CD14-positive monocyte (primary cell): ENCODE data around the gene BMX. TPM values are rescaled to one million over a fixed set of nuclear protein-coding genes. Genes with fewer than 3 reads are reported as not detected.

Experiments
- DNase-seq, 3 donors: peaks; one replicate each; pipeline ENCODE4 v3.0.0-alpha.2; 2011 to 2022
- H2AFZ ChIP-seq: 2 replicates; pipeline ENCODE4 v1.6.0; 2012; ENCODE audit warnings: mild to moderate bottlenecking, low read depth, low read length, inconsistent platforms; ENCODE audit not compliant: insufficient read depth, poor library complexity, severe bottlenecking
- H3K27ac ChIP-seq, 2 donors: 1 replicate in 1 of 2; 2 replicates in 1 of 2; pipeline ENCODE4 v1.5.1; 2012 to 2013; ENCODE audit warnings: low read length in 2 of 2, control low read depth in 1 of 2, inconsistent platforms in 1 of 2, low read depth in 1 of 2, mild to moderate bottlenecking in 1 of 2
- H3K27me3 ChIP-seq, 2 donors: one replicate each; pipeline versions ENCODE4 v1.6.0 to v1.6.1; 2011 to 2013; ENCODE audit warnings: low read length in 2 of 2; ENCODE audit not compliant: control insufficient read depth in 2 of 2, insufficient read depth in 2 of 2
- H3K36me3 ChIP-seq, 2 donors: replicated peaks in 1 of 2; 1 replicate in 1 of 2; 2 replicates in 1 of 2; pipeline versions ENCODE4 v1.5.1 to v1.6.1; 2012 to 2013; ENCODE audit warnings: low read length in 2 of 2, control low read depth in 1 of 2, inconsistent platforms in 1 of 2, mild to moderate bottlenecking in 1 of 2; ENCODE audit not compliant: insufficient read depth in 2 of 2, control insufficient read depth in 1 of 2
- H3K4me1 ChIP-seq, 2 donors: 1 replicate in 1 of 2; 2 replicates in 1 of 2; pipeline versions ENCODE4 v1.5.1 to v1.6.1; 2012 to 2013; ENCODE audit warnings: low read length in 2 of 2, control low read depth in 1 of 2, inconsistent platforms in 1 of 2, mild to moderate bottlenecking in 1 of 2, moderate library complexity in 1 of 2; ENCODE audit not compliant: insufficient read depth in 2 of 2, control insufficient read depth in 1 of 2
- H3K4me2 ChIP-seq: replicated peaks from 2 replicates; pipeline ENCODE3; 2012; ENCODE audit warnings: low read length, moderate library complexity, mild to moderate bottlenecking; ENCODE audit not compliant: poor library complexity, severe bottlenecking; ENCODE audit errors: extremely low read depth
- H3K4me3 ChIP-seq, 3 experiments: fragments of 200-600 bp in 1 of 3; sonication (generic) in 1 of 3; replicated peaks in 1 of 3; 1 replicate in 2 of 3; 2 replicates in 1 of 3; pipeline ENCODE4 v1.5.1; 2011 to 2013; ENCODE audit warnings: low read length in 3 of 3, mild to moderate bottlenecking in 3 of 3, control low read depth in 2 of 3, low read depth in 2 of 3, inconsistent platforms in 1 of 3, moderate library complexity in 1 of 3
- H3K79me2 ChIP-seq: 2 replicates; pipeline ENCODE4 v1.6.0; 2012; ENCODE audit warnings: mild to moderate bottlenecking, control low read depth, inconsistent platforms, low read length, moderate library complexity; ENCODE audit not compliant: insufficient read depth
- H3K9ac ChIP-seq: 2 replicates; pipeline ENCODE4 v1.6.0; 2017; ENCODE audit warnings: low read length, mild to moderate bottlenecking; ENCODE audit not compliant: insufficient read depth, poor library complexity, severe bottlenecking
- H3K9me3 ChIP-seq, 2 donors: replicated peaks in 1 of 2; 1 replicate in 1 of 2; 2 replicates in 1 of 2; pipeline versions ENCODE4 v1.5.1 to v1.6.1; 2012 to 2013; ENCODE audit warnings: low read length in 2 of 2, control low read depth in 1 of 2; ENCODE audit not compliant: control insufficient read depth in 1 of 2, insufficient read depth in 1 of 2
- H4K20me1 ChIP-seq: 2 replicates; pipeline ENCODE4 v1.6.0; 2012; ENCODE audit warnings: mild to moderate bottlenecking, low read length, control low read depth, moderate library complexity; ENCODE audit not compliant: insufficient read depth
- H3K27ac Mint-ChIP-seq, 7 donors: one replicate each; pipeline ENCODE4 v1.8.0; 2020; ENCODE audit warnings: mild to moderate bottlenecking in 7 of 7, mixed read lengths in 7 of 7, moderate library complexity in 6 of 7, inconsistent platforms in 2 of 7
- H3K27me3 Mint-ChIP-seq, 3 donors: one replicate each; pipeline ENCODE4 v1.8.0; 2021 to 2022; ENCODE audit warnings: low read depth in 3 of 3, mild to moderate bottlenecking in 3 of 3, mixed read lengths in 3 of 3, moderate library complexity in 3 of 3, inconsistent platforms in 1 of 3
- H3K36me3 Mint-ChIP-seq, 2 donors: one replicate each; pipeline ENCODE4 v1.8.0; 2020; ENCODE audit warnings: mixed read lengths in 2 of 2, inconsistent platforms in 1 of 2, mild to moderate bottlenecking in 1 of 2
- H3K4me1 Mint-ChIP-seq: one replicate; pipeline ENCODE4 v1.8.0; 2020; ENCODE audit warnings: mild to moderate bottlenecking, mixed read lengths
- H3K4me3 Mint-ChIP-seq, 2 donors: one replicate each; pipeline ENCODE4 v1.8.0; 2020; ENCODE audit warnings: mild to moderate bottlenecking in 2 of 2, mixed read lengths in 2 of 2, moderate library complexity in 1 of 2
- H3K9me3 Mint-ChIP-seq, 7 donors: one replicate each; pipeline ENCODE4 v1.8.0; 2020 to 2022; ENCODE audit warnings: mixed read lengths in 7 of 7, mild to moderate bottlenecking in 6 of 7, moderate library complexity in 6 of 7, inconsistent platforms in 2 of 7
- WGBS: methylation state at CpG from one replicate; pipeline ENCODE4 v1.1.5; 2013; ENCODE audit warnings: missing lambda C conversion rate; ENCODE audit not compliant: insufficient coverage; 5-methylcytosine and 5-hydroxymethylcytosine counted together
- intact Hi-C, 2 donors: fragments of 100-400 bp; cut with micrococcal nuclease; formaldehyde crosslinking; loops; one replicate each; pipeline versions ENCODE4 v1.15.0 to v1.15.1; 2023
- polyA plus RNA-seq, 3 donors: library from polyadenylated mRNA; depleted of rRNA in 1 of 3; unstranded in 2 of 3; stranded (reverse) in 1 of 3; fragments of 300-500 nt in 2 of 3; fragments of >200 nt in 1 of 3; fragmentation: Illumina TruSeq in 2 of 3; gene quantifications; 1 replicate in 2 of 3; 2 replicates in 1 of 3; pipeline ENCODE4 v1.2.3, GENCODE V29; 2012 to 2021
- TF ChIP-seq, protein P1 (sequence below): fragments of 200-600 bp; IDR thresholded peaks from one replicate; pipeline ENCODE4 v1.8.0; 2022; ENCODE audit warnings: antibody characterized with exemption, mild to moderate bottlenecking

Gene BMX
- polyA plus RNA-seq, 3 donors = 0.15 to 0.26 (median 0.22) TPM

DNA sequence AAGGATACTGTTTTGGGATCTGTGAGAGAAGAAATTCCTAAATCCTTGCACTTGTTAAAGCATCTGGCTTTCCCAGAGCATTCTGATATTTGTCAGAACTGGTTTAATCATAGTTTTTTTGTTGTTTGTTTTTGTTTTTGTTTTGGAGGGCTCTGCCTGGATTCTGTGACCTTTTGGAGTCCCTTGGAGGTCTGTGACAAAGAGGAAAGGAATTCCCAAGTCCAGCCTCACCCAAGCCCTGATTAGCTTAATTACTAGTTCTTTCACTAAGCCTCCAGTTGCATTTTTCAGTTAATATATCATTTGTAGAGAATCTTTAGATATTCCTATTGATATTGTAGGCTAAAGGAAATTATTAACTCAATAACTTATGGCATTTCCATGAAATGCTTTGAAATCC, 99.4 kb downstream of the BMX start:
- Histone ChIP-seq H3K4me2 (no peak overlapping the region), H4K20me1 (no peaks in the 10 kb centered on the region), H3K27me3 (peaks cover 0 to 70% of the 10 kb centered on the region in 2 donors), H3K4me3 (no peak overlapping the region), H3K79me2 (no peaks in the 10 kb centered on the region), H3K36me3 (no peaks in the 10 kb centered on the region), H3K9me3 (no peaks in the 10 kb centered on the region), H3K4me1 (no peaks in the 10 kb centered on the region), H3K27ac (no peak overlapping the region), H2AFZ (no peak overlapping the region), H3K9ac (no peak overlapping the region)
- intact Hi-C loops = no loop called here
- TF ChIP-seq, protein P1, sequence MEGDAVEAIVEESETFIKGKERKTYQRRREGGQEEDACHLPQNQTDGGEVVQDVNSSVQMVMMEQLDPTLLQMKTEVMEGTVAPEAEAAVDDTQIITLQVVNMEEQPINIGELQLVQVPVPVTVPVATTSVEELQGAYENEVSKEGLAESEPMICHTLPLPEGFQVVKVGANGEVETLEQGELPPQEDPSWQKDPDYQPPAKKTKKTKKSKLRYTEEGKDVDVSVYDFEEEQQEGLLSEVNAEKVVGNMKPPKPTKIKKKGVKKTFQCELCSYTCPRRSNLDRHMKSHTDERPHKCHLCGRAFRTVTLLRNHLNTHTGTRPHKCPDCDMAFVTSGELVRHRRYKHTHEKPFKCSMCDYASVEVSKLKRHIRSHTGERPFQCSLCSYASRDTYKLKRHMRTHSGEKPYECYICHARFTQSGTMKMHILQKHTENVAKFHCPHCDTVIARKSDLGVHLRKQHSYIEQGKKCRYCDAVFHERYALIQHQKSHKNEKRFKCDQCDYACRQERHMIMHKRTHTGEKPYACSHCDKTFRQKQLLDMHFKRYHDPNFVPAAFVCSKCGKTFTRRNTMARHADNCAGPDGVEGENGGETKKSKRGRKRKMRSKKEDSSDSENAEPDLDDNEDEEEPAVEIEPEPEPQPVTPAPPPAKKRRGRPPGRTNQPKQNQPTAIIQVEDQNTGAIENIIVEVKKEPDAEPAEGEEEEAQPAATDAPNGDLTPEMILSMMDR = no peak
- no peak for DNase-seq
- Mint-ChIP-seq H3K27ac (no peak overlapping the region), H3K9me3 (peaks cover 0 to 6% (median 0%) of the 10 kb centered on the region in 7 donors), H3K4me3 (no peak overlapping the region), H3K36me3 (no peaks in the 10 kb centered on the region), H3K27me3 (peaks cover 4 to 37% (median 5%) of the 10 kb centered on the region in 3 donors), H3K4me1 (no peaks in the 10 kb centered on the region)

DNA sequence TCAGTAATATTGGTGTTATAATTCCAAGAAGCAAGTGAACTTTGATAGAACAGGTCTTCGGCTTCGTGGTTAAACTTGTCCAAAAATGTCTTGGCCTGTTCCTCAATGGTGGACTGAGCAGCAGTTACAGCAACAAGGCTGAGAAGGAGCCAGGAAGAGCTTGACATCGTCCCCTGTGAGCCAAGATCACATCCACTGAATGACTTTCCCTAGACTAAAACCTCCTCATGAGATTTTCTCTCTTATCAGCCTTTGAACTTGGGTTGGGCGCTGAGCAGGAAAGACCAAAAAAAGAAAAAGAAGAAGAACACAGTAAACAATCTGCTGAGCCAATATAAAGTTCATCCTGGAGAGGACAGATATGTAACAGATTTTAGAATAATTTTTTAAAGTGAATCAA, 100.1 kb downstream of the BMX start, which contains the start of gene ACE2:
TSS of gene ACE2 (minus strand) at position 216 of the 400 bp plus-strand sequence. CDS start at position 167, 49 bp downstream.
- no peak within 1 kb of the TSS for H3K4me3 Mint-ChIP-seq
- no peak within 1 kb of the TSS for H3K4me3 ChIP-seq
- no peaks in the 10 kb centered on the region for H3K4me1 ChIP-seq
- H3K9me3 ChIP-seq = no peaks in the 10 kb centered on the region
- H3K27me3 ChIP-seq = peaks cover 0 to 71% of the 10 kb centered on the region in 2 donors
- no peak within 1 kb of the TSS for H3K27ac Mint-ChIP-seq
- H3K27ac ChIP-seq = no peak within 1 kb of the TSS
- no peaks in the 10 kb centered on the region for H3K79me2 ChIP-seq
- TF ChIP-seq, protein P1 = no peak
- H4K20me1 ChIP-seq = no peaks in the 10 kb centered on the region
- no peak within 1 kb of the TSS for H3K9ac ChIP-seq
- WGBS = 100% methylated on average over 1 of the region's 4 CpGs
- intact Hi-C loops = no loop called here
- no peak within 1 kb of the TSS for H2AFZ ChIP-seq
- peaks cover 0 to 6% (median 0%) of the 10 kb centered on the region in 7 donors for H3K9me3 Mint-ChIP-seq
- no peak for DNase-seq
- no peaks in the 10 kb centered on the region for H3K4me1 Mint-ChIP-seq
- H3K4me2 ChIP-seq = no peak within 1 kb of the TSS
- H3K36me3 ChIP-seq = no peaks in the 10 kb centered on the region
- H3K36me3 Mint-ChIP-seq = no peaks in the 10 kb centered on the region
- H3K27me3 Mint-ChIP-seq = peaks cover 4 to 38% (median 5%) of the 10 kb centered on the region in 3 donors
